K562 treated with DMSO at 1 percent for 24 hours (cell line): ENCODE measurements around the gene OR4A16. TPM values are rescaled to one million over a fixed set of nuclear protein-coding genes. Genes with fewer than 3 reads are reported as not detected.

ENCODE experiments used
- total RNA-seq: library from RNA; unstranded; fragments of 300-600 nt; gene quantifications from 2 replicates; pipeline ENCODE4 v1.2.3, GENCODE V29; 2022; ENCODE audit warnings: low read depth; ENCODE audit not compliant: insufficient read depth

Gene OR4A16
- total RNA-seq, result not detected in 2 replicates

GRCh38 chr11:55342901-55343300 lies at the start of gene OR4A16:
OR4A16 (plus strand) TSS chr11:55343201; CDS start chr11:55343201, 0 bp downstream.

GRCh38 chr11:55367674-55368073 lies 24.7 kb downstream of the OR4A16 start, which contains the start of gene OR4A15:
OR4A15 (plus strand) TSS chr11:55367974; CDS start chr11:55367974, 0 bp downstream.

Other genes starting within 250 kb of the OR4A16 start
- gene TRIM48, start 81.0 kb upstream of the OR4A16 start, total RNA-seq, result not detected in 2 replicates
- gene OR4A15, start 24.8 kb downstream of the OR4A16 start, total RNA-seq, result not detected in 2 replicates
- not detected in 2 replicates for gene OR4C15, start 211.3 kb downstream of the OR4A16 start, total RNA-seq
- not detected in 2 replicates for gene OR4C16, start 228.9 kb downstream of the OR4A16 start, total RNA-seq